B cell (primary cell): ENCODE results near the gene APRT. TPM values are rescaled to one million over a fixed set of nuclear protein-coding genes. Genes with fewer than 3 reads are reported as not detected.

Experiments used
- ATAC-seq: fragments of 200-7000 bp; cut with Tn5 transposase; one replicate; pipeline ENCODE4 v1.10.0; 2021; ENCODE audit warnings: low read depth, mild to moderate bottlenecking, moderate number of reproducible peaks, moderate library complexity
- CTCF ChIA-PET: fragments of 350-600 bp; sonication (Branson Sonifier 250); formaldehyde crosslinking; loops from one replicate; lab custom pipeline; 2021; ENCODE audit warnings: antibody characterized with exemption, inconsistent platforms; lab: Charles Lee
- POLR2A ChIA-PET: fragments of 350-600 bp; sonication (Branson Sonifier 250); formaldehyde crosslinking; loops from one replicate; lab custom pipeline; 2021; ENCODE audit warnings: antibody characterized with exemption; lab: Charles Lee
- DNase-seq: peaks from one replicate; pipeline ENCODE4 v3.0.0; 2013
- H2AFZ ChIP-seq: 2 replicates; pipeline ENCODE4 v1.6.1; 2012; ENCODE audit warnings: mild to moderate bottlenecking, low read depth, low read length; ENCODE audit not compliant: insufficient read depth, poor library complexity, severe bottlenecking
- H3K27ac ChIP-seq, 2 donors: 1 replicate in 1 of 2; 2 replicates in 1 of 2; pipeline ENCODE4 v1.5.1; 2012 to 2013; ENCODE audit warnings: low read length in 2 of 2, mild to moderate bottlenecking in 2 of 2, moderate library complexity in 1 of 2
- H3K27me3 ChIP-seq, 4 experiments: fragments of 200-600 bp in 1 of 4; sonication (generic) in 1 of 4; replicated peaks in 1 of 4; 1 replicate in 2 of 4; 2 replicates in 2 of 4; pipeline versions ENCODE4 v1.6.1 to v1.7.0; 2013 to 2016; ENCODE audit warnings: low read length in 3 of 4, mild to moderate bottlenecking in 2 of 4, mixed read lengths in 1 of 4, moderate library complexity in 1 of 4; ENCODE audit not compliant: insufficient read depth in 4 of 4, control insufficient read depth in 3 of 4; ENCODE audit errors: control extremely low read depth in 1 of 4
- H3K36me3 ChIP-seq, 2 experiments: replicated peaks in 1 of 2; 1 replicate in 1 of 2; 2 replicates in 1 of 2; pipeline versions ENCODE4 v1.6.1 to v1.7.1; 2013; ENCODE audit warnings: low read length in 1 of 2; ENCODE audit not compliant: insufficient read depth in 2 of 2, control insufficient read depth in 1 of 2; ENCODE audit errors: control extremely low read depth in 1 of 2, extremely low read depth in 1 of 2
- H3K4me1 ChIP-seq, 2 donors: fragments of 200-600 bp in 1 of 2; sonication (generic) in 1 of 2; 1 replicate in 1 of 2; 2 replicates in 1 of 2; pipeline versions ENCODE4 v1.5.1 to v1.6.1; 2013 to 2017; ENCODE audit warnings: low read length in 2 of 2; ENCODE audit not compliant: control insufficient read depth in 2 of 2, insufficient read depth in 2 of 2
- H3K4me2 ChIP-seq: replicated peaks from 2 replicates; pipeline ENCODE3; 2012; ENCODE audit warnings: mild to moderate bottlenecking, low read depth, low read length; ENCODE audit not compliant: poor library complexity, severe bottlenecking
- H3K4me3 ChIP-seq, 5 experiments: fragments of 200-600 bp in 1 of 5; sonication (generic) in 1 of 5; 1 replicate in 3 of 5; 2 replicates in 2 of 5; pipeline versions ENCODE4 v1.5.1 to v1.7.0; 2011 to 2016; ENCODE audit warnings: low read length in 4 of 5, mild to moderate bottlenecking in 4 of 5, low read depth in 2 of 5, control low read depth in 1 of 5, moderate library complexity in 1 of 5; ENCODE audit not compliant: insufficient read depth in 1 of 5; ENCODE audit errors: control extremely low read depth in 1 of 5, extremely low read depth in 1 of 5
- H3K79me2 ChIP-seq: fragments of 200-600 bp; sonication (generic); one replicate; pipeline ENCODE4 v1.6.0; 2016; ENCODE audit warnings: low read length; ENCODE audit not compliant: control insufficient read depth, insufficient read depth
- H3K9ac ChIP-seq: fragments of 200-600 bp; sonication (generic); 2 replicates; pipeline ENCODE4 v1.6.1; 2017; ENCODE audit warnings: mild to moderate bottlenecking, low read length, moderate library complexity
- H3K9me3 ChIP-seq, 3 donors: one replicate each; pipeline versions ENCODE4 v1.6.1 to v1.7.1; 2013; ENCODE audit warnings: low read length in 2 of 3; ENCODE audit not compliant: control insufficient read depth in 2 of 3, insufficient read depth in 1 of 3; ENCODE audit errors: control extremely low read depth in 1 of 3
- H4K20me1 ChIP-seq: 2 replicates; pipeline ENCODE4 v1.6.0; 2012; ENCODE audit warnings: mild to moderate bottlenecking, low read length; ENCODE audit not compliant: insufficient read depth, control insufficient read depth, poor library complexity, severe bottlenecking
- H3K27ac Mint-ChIP-seq: one replicate; pipeline ENCODE4 v1.8.0; 2021; ENCODE audit warnings: mixed read lengths
- H3K27me3 Mint-ChIP-seq: one replicate; pipeline ENCODE4 v1.8.0; 2021; ENCODE audit warnings: mixed read lengths
- H3K4me1 Mint-ChIP-seq: one replicate; pipeline ENCODE4 v1.8.0; 2021; ENCODE audit warnings: mixed read lengths
- H3K4me3 Mint-ChIP-seq: one replicate; pipeline ENCODE4 v1.8.0; 2021; ENCODE audit warnings: mixed read lengths
- H3K9me3 Mint-ChIP-seq: one replicate; pipeline ENCODE4 v1.8.0; 2022; ENCODE audit warnings: mixed read lengths; ENCODE audit not compliant: insufficient read depth
- CTCF ChIP-seq: fragments of 200-600 bp; IDR thresholded peaks from one replicate; pipeline ENCODE4 v1.8.0; 2022; ENCODE audit warnings: antibody characterized with exemption, mild to moderate bottlenecking
- EZH2 ChIP-seq: IDR thresholded peaks from 2 replicates; pipeline ENCODE4 v1.6.1; 2012; ENCODE audit warnings: borderline replicate concordance, low read depth, mild to moderate bottlenecking, moderate library complexity, low read length; ENCODE audit not compliant: insufficient read depth, poor library complexity, severe bottlenecking
- WGBS: methylation state at CpG from one replicate; pipeline ENCODE4 v1.1.5; 2013; ENCODE audit warnings: missing lambda C conversion rate; ENCODE audit not compliant: insufficient coverage; 5-methylcytosine and 5-hydroxymethylcytosine counted together
- intact Hi-C: fragments of 100-400 bp; cut with micrococcal nuclease; formaldehyde crosslinking; loops from one replicate; pipeline ENCODE4 v1.10.0; 2022
- polyA plus RNA-seq: library from polyadenylated mRNA; depleted of rRNA; stranded (reverse); fragments of >200 nt; gene quantifications from 2 replicates; pipeline ENCODE4 v1.2.3, GENCODE V29; 2012
- total RNA-seq, 2 donors: library from RNA; stranded (reverse); fragments of 120-200 nt in 1 of 2; gene quantifications; 1 replicate in 1 of 2; 2 replicates in 1 of 2; pipeline versions ENCODE4 v1.2.3 to v1.2.4, GENCODE V29; 2013 to 2022

The APRT gene
- total and polyA plus RNA-seq, 2 donors (not counting 1 experiment from before 2014, with no cell fraction given), result 124 to 161 TPM

GRCh38 chr16:88769617-88770460, 41.9 kb downstream of the APRT start:
- H3K27me3 ChIP-seq, result no peaks in the 10 kb centered on the region
- H3K9ac ChIP-seq, result peak overlapping the region; percentile 28
- intact Hi-C loops, result loop anchor here (1.0 to 2.0 kb wide), 2 partner anchors 11 to 25 kb away; no protein-coding TSS in a partner anchor
- WGBS, result 53% methylated on average over 25 of the region's 30 CpGs
- ATAC-seq (peak; percentile 73), DNase-seq (peak; percentile 82)
- peak overlapping the region; percentile 74 for H3K4me2 ChIP-seq
- peak overlapping the region; percentile 24 to 43 for H3K27ac ChIP-seq
- no peak overlapping the region for H2AFZ ChIP-seq
- POLR2A ChIA-PET, result interaction anchor here (0.5 to 2.1 kb wide), 5 partner anchors 11 to 133 kb away, joined by 3 to 7 read pairs (median 5); partner anchors contain the start of gene PIEZO1
- Mint-ChIP-seq H3K27ac (peak overlapping the region; percentile 82), H3K4me3 (peak overlapping the region; percentile 44), H3K9me3 (no peaks in the 10 kb centered on the region), H3K27me3 (no peaks in the 10 kb centered on the region), H3K4me1 (peaks cover 55% of the 10 kb centered on the region)
- CTCF ChIA-PET, result interaction anchor here (0.7 to 8.4 kb wide), 4 partner anchors 12 to 88 kb away, joined by 4 to 68 read pairs (median 10); partner anchors contain the start of gene PIEZO1
- peaks cover 98% of the 10 kb centered on the region for H3K79me2 ChIP-seq
- H3K9me3 ChIP-seq, result no peaks in the 10 kb centered on the region
- TF ChIP-seq CTCF (no peak), EZH2 (no peak)
- no peaks in the 10 kb centered on the region for H3K36me3 ChIP-seq
- H4K20me1 ChIP-seq, result peaks cover 97% of the 10 kb centered on the region
- H3K4me1 ChIP-seq, result peaks cover 52 to 70% of the 10 kb centered on the region in 2 donors
- H3K4me3 ChIP-seq, result peak overlapping the region in 1 of 5 experiments; percentile 4
